Left kidney (tissue), 2 donors: ENCODE measurements around the gene RPL13A. TPM values are rescaled to one million over a fixed set of nuclear protein-coding genes. Genes with fewer than 3 reads are reported as not detected.
"Not testable (repeated sequence)": the region's sequence is repeated elsewhere in the genome, so short reads cannot be mapped to it uniquely, and the experiment has no call there.

Experiments
- DNase-seq: peaks from one replicate; pipeline ENCODE4 v3.0.0-alpha.2; 2013
- polyA plus RNA-seq: library from polyadenylated mRNA; unstranded; fragments of 120-200 nt; gene quantifications from one replicate; pipeline ENCODE4 v1.2.1, GENCODE V29; 2013; ENCODE audit not compliant: insufficient read length

RPL13A gene
- polyA plus RNA-seq, 1 donor: 2,088 TPM

DNA sequence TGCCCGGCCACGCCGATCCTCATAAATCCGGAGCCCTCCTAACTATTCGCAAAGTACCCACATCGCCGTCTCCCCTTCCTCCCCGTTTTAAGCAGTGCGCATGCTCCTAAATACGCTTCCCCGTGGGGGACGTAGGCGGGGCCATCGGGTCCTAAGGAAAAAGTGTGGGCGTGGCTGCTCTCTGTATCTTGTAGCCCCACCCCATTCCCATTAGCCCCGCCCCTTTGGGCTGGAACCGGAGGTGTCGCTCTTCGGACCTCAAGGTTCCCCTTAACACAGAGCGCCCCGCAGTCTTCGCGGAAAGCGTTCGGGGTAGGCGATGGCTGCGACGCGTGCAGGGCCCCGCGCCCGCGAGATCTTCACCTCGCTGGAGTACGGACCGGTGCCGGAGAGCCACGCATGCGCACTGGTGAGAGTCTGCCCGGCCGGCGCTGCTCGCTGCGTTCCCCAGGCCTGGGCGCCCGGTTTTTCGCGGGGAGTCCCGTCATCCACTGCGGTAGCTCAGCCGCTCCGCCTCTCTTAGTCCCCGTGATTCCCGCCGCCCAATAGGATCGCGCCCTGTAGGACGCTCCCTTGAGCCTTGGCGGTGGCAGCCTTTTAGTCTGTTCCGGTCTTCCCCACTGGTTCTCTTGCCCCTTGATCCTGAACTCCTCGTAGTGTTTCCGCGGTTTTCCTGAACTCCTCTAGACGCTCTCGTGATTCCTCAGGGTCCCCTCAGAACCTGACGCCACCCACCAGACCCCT is 34.2 kb upstream of the RPL13A start, which contains the start of gene ALDH16A1:
ALDH16A1 (plus strand) TSS at position 213 of the 744 bp plus-strand sequence; CDS start at position 320, 107 bp downstream.
- DNase-seq: peak; percentile 98

- no peak for DNase-seq
Measured at GRCh38 chr19:49453757-49454240, 33.6 kb upstream of the RPL13A start.

GRCh38 chr19:49455773-49456172 is 31.6 kb upstream of the RPL13A start:
- DNase-seq: peak; percentile 70

DNA sequence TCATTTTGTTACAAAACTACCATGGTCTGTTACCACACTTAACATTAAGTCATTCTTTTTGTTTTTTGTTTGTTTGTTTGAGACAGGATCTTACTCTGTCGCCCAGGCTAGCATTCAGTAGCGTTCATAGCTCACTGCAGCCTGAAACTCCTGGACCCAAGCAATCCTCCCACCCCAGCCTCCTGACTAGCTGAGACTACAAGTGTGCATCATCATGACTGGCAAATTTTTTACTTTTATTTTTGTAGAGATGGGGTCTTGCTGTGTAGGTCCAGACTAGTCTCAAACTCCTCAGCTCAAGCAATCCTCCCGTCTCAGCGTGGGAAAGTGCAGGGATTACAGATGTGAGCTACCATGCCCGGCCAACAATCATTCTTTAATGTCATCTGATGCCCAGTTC is 31.1 kb upstream of the RPL13A start:
- DNase-seq: no peak

GRCh38 chr19:49458567-49458903 is 28.9 kb upstream of the RPL13A start:
- DNase-seq: no peak

GRCh38 chr19:49459388-49459787 is 28.0 kb upstream of the RPL13A start:
- no peak for DNase-seq

- DNase-seq: not testable (repeated sequence)
Measured at GRCh38 chr19:49461130-49461529, 26.3 kb upstream of the RPL13A start.

DNA sequence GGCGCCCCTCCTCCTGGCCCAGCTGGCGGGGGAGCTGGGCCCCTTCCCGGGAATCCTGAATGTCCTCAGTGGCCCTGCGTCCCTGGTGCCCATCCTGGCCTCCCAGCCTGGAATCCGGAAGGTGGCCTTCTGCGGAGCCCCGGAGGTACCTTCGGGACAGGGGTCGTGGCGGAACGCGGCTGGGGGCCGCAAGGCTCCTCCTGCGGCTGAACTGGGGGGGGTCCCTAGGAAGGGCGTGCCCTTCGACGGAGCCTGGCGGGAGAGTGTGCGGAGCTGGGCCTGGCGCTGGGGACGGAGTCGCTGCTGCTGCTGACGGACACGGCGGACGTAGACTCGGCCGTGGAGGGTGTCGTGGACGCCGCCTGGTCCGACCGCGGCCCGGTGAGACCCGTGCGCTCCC is 25.8 kb upstream of the RPL13A start:
- DNase-seq: no peak

DNA sequence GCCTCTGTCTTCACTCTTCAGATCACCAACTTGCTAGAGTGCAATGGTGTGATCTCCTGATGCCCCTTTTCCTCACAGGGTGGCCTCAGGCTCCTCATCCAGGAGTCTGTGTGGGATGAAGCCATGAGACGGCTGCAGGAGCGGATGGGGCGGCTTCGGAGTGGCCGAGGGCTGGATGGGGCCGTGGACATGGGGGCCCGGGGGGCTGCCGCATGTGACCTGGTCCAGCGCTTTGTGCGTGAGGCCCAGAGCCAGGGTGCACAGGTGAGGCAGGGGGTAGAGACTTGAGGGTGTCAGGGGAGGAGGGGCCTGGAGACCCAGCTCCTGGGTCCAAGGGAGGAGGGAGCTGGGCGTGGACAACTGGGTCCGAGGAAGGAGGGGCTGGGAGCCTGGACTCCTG is 24.9 kb upstream of the RPL13A start:
- no peak for DNase-seq

DNA sequence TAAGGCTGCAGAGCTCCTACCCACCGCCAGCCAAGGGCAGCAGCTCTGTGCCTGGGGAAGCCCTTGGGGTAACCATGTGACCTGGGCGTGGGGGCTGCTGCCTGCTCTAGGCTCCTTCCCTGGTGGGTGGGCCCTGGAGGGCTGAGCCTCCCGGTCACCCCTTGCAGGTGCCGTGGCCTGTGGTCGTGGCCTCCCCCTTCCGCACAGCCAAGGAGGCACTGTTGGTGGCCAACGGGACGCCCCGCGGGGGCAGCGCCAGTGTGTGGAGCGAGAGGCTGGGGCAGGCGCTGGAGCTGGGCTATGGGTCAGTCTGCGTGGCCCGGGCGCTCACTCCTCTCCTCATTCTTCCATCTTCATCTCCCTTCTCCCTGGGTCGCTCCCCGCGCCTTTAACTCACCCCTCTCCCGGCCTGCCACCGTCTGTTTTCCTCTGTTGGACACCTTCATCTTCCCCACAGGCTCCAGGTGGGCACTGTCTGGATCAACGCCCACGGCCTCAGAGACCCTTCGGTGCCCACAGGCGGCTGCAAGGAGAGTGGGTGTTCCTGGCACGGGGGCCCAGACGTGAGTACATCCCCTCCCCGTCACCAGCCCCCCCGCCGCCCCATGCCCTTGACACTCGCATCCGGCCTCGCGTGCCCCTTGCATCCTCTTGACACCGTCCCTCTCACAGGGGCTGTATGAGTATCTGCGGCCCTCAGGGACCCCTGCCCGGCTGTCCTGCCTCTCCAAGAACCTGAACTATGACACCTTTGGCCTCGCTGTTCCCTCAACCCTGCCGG is 23.3 kb upstream of the RPL13A start:
- no peak for DNase-seq

DNA sequence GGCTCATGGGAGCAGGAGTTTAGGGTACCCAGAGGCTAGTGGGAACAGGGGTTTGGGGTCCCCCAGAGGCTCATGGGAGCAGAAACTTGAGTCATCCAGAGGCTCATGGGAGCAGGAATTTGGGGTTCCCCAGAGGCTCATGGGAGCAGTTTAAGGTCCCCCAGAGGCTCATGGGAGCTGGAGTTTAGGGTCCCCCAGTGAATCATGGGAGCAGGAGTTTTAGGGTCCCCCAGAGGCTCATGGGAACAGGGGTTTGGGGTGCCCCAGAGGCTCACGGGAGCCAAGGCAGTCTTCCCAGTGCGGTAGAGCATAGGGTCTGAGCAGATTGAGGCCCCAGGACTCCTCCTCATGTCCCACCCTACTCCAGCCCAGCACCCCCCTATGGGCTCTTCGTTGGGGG is 22.0 kb upstream of the RPL13A start:
- DNase-seq: no peak

DNA sequence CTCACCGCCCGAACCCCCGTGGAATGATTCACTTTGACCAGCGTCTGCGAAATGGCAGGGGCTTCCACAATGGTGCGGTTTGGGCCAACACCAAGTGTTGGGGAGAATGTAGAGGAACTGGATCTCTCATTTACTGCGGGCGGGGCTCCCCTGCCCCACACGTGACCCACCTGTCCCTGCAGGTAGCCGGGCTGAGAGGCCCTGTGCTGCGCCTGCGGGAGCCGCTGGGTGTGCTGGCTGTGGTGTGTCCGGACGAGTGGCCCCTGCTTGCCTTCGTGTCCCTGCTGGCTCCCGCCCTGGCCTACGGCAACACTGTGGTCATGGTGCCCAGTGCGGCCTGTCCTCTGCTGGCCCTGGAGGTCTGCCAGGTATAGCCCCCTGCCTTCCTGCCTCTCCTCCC is 19.2 kb upstream of the RPL13A start:
- no peak for DNase-seq

- DNase-seq: peak; percentile 53
Measured at GRCh38 chr19:49468746-49469447, 18.5 kb upstream of the RPL13A start.

DNA sequence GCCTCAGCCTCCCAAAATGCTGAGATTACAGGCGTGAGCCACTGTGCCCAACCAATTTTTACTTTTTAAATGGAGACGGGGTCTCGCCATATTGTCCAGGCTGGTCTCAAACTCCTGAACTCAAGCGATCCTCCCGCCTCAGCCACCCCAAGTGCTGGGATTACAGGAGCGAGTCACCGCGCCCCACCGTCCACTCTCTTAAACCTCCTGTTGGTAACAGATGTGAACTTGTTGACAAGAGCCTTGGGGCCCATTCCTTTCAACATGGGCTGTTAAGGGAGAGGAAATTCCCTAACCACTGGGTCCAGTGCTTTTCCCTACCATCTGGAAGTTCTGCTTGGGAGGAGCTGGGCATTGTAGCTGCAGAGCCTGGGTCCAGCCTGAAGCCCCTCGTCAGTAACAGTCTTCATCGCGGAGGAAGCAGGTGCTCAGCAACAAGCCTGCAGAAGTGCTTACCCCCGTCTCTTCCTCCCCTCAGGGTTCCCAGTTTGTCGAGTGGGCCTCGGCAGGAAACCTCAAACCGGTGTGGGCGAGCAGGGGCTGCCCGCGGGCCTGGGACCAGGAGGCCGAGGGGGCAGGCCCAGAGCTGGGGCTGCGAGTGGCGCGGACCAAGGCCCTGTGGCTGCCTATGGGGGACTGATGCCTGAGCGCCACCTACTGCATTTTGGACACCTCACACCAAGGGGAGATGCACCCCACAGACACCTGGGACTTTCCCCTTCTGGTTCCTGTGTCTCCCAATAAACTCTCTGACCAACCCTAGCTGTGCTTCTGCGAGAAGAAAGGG is 17.4 kb upstream of the RPL13A start:
- no peak for DNase-seq

GRCh38 chr19:49470615-49470978 is 16.8 kb upstream of the RPL13A start:
- DNase-seq: no peak

GRCh38 chr19:49472936-49473335 is 14.5 kb upstream of the RPL13A start:
- no peak for DNase-seq

DNA sequence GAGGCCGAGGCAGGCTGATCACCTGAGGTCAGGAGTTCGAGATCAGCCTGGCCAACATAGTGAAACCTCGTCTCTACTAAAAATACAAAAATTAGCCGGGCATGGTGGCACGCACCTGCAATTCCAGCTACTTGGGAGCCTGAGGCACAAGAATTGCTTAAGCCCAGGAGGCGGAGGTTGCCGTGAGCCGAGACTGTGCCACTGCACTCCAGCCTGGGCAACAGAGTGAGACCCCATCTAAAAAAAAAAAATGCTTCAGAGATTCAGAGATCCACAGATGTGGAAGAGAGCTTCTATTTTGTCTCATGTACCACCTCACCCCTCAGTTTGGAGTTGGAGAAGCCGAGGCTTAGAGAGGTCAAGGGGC is 13.9 kb upstream of the RPL13A start:
- DNase-seq: not testable (repeated sequence)

GRCh38 chr19:49473868-49474541 is 13.4 kb upstream of the RPL13A start, which contains the start of gene FLT3LG:
Gene FLT3LG, plus strand, starts transcription at chr19:49474215. Its CDS starts 425 bp downstream, at chr19:49474640.
- DNase-seq: no peak

- DNase-seq: no peak
Measured at GRCh38 chr19:49474542-49474924, 12.9 kb upstream of the RPL13A start.

GRCh38 chr19:49475191-49475917 is 12.1 kb upstream of the RPL13A start:
- DNase-seq: no peak
